ENCODE measurements around the gene GABRR2. TPM values are rescaled to one million over a fixed set of nuclear protein-coding genes. Genes with fewer than 3 reads are reported as not detected.

Gene GABRR2
- under 0.01 TPM for total RNA-seq

- FAIRE-seq = no peak
- DNase-seq (ENCODE audit: low spot score in 2 of 2) = no peak
Observed at GRCh38 chr6:89315249-89315885, at the start of gene GABRR2. Gene GABRR2, minus strand, starts transcription at chr6:89315299. Its CDS starts 134 bp downstream, at chr6:89315165.

DNA sequence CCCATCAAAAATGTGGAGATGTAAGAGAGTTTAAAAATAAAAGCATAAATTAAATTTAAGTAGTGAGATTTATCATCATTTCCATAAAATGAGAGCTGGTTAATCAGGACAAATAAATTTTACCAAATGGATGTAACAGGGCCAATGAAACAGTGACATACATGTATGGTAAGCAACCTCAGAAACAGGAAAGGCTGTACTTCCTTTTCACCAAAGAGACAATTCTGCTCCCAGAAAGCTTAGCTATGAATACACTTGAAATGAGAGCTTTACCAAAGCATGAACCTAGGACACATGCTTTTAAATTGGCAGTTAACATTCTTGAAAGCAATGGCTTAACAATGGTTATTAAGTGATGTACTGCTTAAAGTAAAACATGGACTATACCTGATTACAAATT lies 49.5 kb upstream of the GABRR2 start:
- FAIRE-seq = no peak
- DNase-seq (ENCODE audit: low spot score in 2 of 2) = no peak

DNA sequence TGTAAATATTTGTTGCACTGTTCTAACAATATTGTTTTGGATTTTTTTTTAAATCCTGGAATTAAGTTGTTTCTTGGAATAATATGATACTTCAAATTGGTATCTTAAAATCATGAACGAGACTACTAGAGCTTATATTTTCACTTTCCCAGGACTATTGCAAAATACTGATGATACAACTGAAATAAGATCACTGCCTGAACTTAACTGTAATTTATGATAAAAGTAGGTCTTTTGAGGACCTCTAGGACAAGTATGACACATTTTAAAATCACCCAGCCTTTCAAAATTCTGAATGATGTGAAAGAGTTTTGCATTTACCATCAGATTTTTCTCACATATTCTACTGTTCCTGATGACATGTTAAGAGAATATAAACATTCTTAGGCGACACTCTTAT lies 46.1 kb upstream of the GABRR2 start:
- DNase-seq (ENCODE audit: low spot score in 2 of 2) (no peak), FAIRE-seq (no peak)

DNA sequence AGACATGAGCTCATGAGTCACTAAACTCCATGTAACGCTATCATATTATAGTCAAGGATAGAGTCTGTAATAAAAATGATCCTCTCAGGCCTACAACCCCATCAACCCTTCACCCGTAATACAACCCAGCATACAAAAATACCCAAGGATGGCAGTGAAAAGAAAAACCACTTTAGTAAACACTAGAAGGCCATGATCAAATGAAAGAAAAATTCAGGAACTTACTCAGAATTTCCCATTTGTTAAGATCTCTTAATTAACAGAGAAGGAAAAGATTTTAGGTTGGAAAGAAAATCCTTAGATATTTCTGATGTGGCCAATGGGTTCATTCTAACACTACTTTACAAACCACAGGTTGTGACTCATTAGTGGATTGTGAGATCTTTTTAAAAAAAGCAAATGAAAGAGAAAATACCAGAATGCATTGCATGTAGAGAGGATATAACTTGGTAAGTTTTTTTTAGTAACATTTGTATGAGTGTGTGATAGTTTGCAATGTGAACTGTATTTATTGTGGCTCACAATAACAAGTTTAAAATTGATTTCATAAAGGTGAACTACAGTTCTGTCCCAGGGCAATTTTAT lies 45.4 kb upstream of the GABRR2 start:
- no peak for DNase-seq (ENCODE audit: low spot score in 2 of 2)
- FAIRE-seq = no peak

GRCh38 chr6:89359561-89359960 lies 44.5 kb upstream of the GABRR2 start:
- DNase-seq (ENCODE audit: low spot score in 2 of 2) = no peak

GRCh38 chr6:89357390-89357789 lies 42.3 kb upstream of the GABRR2 start:
- DNase-seq (ENCODE audit: low spot score in 2 of 2) (no peak), FAIRE-seq (no peak)

More at GRCh38 chr6:89359561-89359960, 44.5 kb upstream of the GABRR2 start:
- no peak for FAIRE-seq

DNA sequence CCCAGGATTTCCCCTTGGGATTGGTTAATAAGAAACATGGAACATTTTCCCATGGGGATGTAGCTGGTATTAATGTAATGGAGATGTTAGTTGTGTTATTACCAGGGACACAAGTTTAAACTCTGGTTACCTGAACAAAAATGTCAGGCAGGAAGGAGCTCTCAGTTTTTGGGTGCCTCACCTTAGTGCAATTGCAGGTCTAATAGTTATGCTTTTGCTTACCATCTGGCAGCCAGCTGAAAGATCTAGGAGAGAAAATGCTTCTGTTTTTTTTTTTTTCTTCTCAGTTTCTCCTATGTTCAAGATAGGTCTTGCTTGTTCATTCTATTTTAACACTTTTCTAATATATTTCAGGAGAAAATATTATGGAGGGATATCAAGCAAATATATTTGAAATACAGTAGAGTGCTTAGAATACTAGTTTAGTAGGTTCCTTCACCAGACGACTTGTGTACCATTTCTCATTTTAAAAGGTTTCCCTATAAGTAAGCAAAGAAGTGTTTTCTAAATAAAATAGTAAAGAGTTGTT lies 41.6 kb upstream of the GABRR2 start:
- FAIRE-seq (no peak), DNase-seq (ENCODE audit: low spot score in 2 of 2) (no peak)

DNA sequence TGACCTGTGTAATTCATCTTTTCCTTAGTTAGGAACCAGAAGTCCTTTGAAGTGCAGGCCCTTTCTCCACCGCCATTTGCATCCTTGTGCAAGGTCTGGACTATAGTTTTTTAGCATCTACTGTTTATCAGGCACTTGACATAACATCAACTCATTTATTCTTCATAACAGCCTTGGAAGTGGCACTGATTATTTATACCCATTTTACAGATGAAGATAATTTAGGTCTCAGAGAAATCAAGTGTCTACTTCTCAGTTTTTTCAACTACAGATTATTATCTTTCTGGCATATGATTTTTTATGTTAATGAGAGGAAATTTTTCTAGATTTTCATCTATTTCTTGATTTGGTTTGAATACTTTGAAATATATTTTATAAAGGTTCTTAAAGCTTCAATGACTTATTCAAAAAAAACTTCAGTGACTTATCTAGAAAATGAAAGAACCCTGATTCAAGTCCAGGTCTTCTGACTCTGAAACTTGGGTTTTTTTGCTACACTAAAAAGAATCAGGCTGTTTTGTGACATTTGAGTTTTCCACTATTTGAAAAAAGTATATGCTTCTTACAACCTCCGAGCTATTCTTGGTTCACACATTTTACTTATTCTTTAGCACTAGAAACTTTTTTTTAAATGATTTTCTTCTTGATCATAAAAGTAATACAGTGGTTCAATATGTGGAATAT lies 40.6 kb upstream of the GABRR2 start:
- DNase-seq (ENCODE audit: low spot score in 2 of 2) (no peak), FAIRE-seq (no peak)

DNA sequence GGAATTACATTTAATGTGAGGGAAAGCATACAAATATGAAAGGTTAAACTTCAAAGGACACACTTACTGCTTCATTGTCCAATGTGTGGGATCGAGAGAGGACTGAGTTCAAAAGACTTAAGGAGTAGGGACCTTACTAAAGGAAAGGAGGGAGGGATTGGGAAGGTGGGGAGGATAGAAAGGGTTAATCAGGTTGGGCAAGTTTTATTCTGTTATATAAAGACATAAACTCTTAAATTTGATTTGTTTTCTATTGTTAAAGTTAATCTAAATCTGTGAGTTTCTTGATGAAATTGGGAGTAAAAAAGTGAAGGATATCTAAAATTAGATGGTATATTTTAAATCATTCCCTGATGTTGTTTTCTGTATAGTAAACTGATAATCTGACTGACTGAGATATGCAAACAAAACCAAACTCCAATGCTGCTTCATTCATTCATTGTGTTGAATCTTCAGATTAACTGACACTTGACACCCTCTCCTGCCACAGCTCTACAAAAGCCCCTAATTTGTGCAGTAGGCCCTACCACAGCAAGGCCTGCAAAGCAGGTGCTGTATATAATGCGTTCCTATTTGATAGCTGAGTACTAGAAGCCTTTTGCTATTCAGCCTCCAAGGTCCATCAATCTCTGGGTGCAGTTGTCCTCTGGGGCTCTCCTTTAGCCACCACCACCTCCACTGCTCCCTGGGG lies 38.7 kb upstream of the GABRR2 start:
- no peak for FAIRE-seq
- no peak for DNase-seq (ENCODE audit: low spot score in 2 of 2)

GRCh38 chr6:89353118-89353556 lies 38.0 kb upstream of the GABRR2 start:
- no peak for FAIRE-seq
- no peak for DNase-seq (ENCODE audit: low spot score in 2 of 2)

- peak; percentile 84 to 87 for DNase-seq (ENCODE audit: low spot score in 2 of 2)
- FAIRE-seq = no peak
Observed at GRCh38 chr6:89352278-89353117, 37.4 kb upstream of the GABRR2 start, which contains the start of gene UBE2J1. Gene UBE2J1, minus strand, starts transcription at chr6:89352722. Its CDS starts 153 bp downstream, at chr6:89352569.

DNA sequence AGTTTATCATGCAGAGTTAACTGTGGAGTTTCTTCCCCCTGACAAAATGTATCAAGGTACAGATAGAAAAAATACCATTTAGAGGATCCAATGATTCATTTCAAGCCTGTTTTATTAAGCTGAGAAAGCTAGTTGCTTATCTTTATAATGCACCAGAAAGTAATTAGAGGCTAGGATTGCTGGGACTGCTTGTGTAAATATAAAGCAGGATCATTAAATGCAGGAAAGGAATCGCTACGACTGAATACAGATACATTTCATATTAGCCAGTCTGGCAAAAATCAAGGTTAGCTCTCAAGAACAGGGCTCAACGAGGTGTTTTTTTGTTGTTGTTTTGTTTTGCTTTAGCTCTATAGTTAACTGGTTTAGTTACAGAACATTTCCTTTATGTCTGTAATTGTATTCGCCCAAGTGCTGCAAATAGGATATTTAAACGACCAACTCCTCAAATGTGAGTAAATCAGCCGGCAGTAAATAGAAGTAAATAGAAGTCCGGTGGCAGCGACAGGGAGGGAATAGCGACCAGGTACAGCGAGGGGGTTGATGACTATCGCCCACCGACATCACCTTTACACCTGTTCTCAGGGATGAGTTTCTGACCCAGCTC lies 36.7 kb upstream of the GABRR2 start:
- no peak for FAIRE-seq
- no peak for DNase-seq (ENCODE audit: low spot score in 2 of 2)

DNA sequence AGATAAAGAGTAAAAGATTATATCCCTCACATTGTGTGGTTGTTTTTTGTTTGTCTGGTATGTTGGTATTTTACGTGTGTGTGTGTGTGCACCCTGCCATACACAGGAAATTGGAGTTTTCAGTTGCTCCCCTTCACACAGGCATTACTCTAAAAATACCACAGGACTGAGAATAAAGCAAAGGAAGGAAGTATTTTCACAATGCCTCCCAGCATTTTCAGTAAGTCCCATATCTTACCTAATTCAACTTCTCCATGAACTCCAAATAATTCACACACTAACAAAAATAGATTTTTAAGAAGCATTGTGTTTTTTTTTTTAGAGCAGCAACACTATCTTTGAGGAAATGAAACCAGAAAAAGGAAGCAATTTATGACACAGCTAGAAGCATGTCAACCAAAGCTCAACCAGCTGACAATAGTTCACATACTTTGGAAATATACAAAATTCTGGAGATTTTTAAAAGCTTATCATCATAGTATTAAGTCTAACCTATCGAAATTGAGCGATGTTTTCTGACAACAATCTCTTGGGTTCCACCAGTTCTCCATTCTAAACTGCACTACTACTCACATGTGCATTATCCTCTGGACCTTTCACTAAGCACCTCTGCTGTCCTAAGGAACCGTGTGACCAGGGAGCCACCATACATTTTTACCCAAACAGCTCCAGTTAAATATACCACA lies 35.3 kb upstream of the GABRR2 start:
- DNase-seq (ENCODE audit: low spot score in 2 of 2) (no peak), FAIRE-seq (no peak)

DNA sequence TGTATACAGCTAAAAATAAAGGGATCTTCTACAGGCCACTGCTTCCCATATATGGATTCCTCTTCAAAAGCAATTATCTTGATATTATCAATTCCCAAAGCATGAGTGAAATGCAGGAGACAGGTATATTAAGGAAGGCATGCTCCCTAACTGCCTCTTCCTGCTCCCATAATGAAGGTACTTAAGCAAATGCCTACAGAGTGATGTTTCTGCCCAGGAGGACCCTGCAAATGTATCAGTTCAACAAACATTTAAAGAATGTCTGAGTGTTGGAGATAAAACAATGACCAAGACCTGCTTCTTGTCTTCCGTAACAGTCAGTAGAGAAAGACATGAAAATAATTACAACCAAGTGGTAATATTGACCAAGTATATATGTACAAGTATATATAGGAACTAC lies 33.3 kb upstream of the GABRR2 start:
- DNase-seq (ENCODE audit: low spot score in 2 of 2) = no peak
- no peak for FAIRE-seq

GRCh38 chr6:89347825-89348224 lies 32.7 kb upstream of the GABRR2 start:
- DNase-seq (ENCODE audit: low spot score in 2 of 2) (no peak), FAIRE-seq (no peak)

GRCh38 chr6:89346433-89346832 lies 31.3 kb upstream of the GABRR2 start:
- DNase-seq (ENCODE audit: low spot score in 2 of 2) (no peak), FAIRE-seq (no peak)

- FAIRE-seq = no peak
- DNase-seq (ENCODE audit: low spot score in 2 of 2) = no peak
Observed at GRCh38 chr6:89339565-89339964, 24.5 kb upstream of the GABRR2 start.

- DNase-seq (ENCODE audit: low spot score in 2 of 2) = no peak
- FAIRE-seq = no peak
Observed at GRCh38 chr6:89335164-89335563, 20.1 kb upstream of the GABRR2 start.

GRCh38 chr6:89330910-89331309 lies 15.8 kb upstream of the GABRR2 start:
- DNase-seq (ENCODE audit: low spot score in 2 of 2) (no peak), FAIRE-seq (no peak)

Data from frontal cortex (tissue), 4 donors.